ENCODE measurements around the gene CASD1. TPM values are rescaled to one million over a fixed set of nuclear protein-coding genes. Genes with fewer than 3 reads are reported as not detected.

Gene CASD1
- total RNA-seq, 4 donors from 2014 or later, result 5.4 to 9.9 (median 8.0) TPM

DNA sequence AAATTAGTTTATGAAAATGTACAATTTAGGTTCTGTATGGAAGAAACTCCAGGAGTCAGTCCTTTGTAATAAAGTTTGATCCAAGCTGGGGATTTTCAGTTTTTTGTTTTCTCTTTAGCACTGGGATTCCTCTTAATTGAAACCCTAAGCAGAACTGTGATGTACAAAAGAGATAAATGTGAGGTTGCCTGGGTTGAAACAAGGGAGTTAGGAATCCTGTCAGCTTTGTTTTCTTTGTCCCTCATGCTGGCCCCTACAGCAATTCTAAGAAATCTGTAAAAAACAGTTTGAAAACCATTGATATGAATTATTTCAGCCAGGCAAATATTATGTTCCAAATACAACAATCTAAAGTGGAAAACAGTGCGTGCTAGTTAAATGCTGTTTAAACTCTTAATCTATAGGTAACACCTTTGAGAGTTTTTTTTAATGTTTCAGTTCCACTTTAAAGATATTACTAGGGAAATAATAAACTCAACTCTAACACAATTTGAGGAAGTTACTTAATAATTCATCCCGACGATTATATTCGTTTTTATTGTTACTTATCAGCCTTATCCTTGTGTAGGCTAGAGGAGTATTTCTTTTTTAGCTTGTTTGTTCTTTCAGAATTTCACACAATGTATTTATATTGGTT lies 81.0 kb downstream of the CASD1 start:
- intact Hi-C loops (cut with DNase I; ENCODE audit: low total_unique reads), result no loop called here
- H3K4me3 ChIP-seq (ENCODE audit: low read depth, poor library complexity, severe bottlenecking), result no peak overlapping the region
- TF ChIP-seq POLR2A (IDR thresholded peaks at IDR 0.05), result no peak
- TF ChIP-seq, protein P1, sequence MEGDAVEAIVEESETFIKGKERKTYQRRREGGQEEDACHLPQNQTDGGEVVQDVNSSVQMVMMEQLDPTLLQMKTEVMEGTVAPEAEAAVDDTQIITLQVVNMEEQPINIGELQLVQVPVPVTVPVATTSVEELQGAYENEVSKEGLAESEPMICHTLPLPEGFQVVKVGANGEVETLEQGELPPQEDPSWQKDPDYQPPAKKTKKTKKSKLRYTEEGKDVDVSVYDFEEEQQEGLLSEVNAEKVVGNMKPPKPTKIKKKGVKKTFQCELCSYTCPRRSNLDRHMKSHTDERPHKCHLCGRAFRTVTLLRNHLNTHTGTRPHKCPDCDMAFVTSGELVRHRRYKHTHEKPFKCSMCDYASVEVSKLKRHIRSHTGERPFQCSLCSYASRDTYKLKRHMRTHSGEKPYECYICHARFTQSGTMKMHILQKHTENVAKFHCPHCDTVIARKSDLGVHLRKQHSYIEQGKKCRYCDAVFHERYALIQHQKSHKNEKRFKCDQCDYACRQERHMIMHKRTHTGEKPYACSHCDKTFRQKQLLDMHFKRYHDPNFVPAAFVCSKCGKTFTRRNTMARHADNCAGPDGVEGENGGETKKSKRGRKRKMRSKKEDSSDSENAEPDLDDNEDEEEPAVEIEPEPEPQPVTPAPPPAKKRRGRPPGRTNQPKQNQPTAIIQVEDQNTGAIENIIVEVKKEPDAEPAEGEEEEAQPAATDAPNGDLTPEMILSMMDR (IDR thresholded peaks at IDR 0.05), result no peak
- DNase-seq (ENCODE audit: low spot score in 2 of 2), result no peak
- 71 to 79% methylated on average over 4 of the region's 4 CpGs for WGBS, 2 donors

DNA sequence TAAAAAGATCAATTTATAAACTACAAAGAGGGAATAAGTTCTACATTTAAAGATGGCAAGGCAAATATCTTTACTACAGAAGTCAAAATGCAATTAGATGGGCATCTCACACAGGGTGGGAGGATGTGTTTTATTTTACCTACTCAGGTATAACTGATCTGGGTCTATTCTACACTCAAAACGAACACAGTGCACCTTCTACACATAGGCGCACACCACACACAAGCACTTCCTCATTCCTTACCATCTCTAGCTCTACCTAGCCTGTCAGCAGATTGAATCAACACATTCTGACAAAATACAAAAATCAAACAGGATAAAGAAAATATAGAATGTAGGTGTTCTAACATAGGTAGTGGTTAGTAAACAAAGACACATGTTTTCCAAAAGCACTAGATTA lies 81.6 kb downstream of the CASD1 start:
- intact Hi-C loops (cut with DNase I; ENCODE audit: low total_unique reads), result no loop called here
- no peak overlapping the region for H3K4me3 ChIP-seq (ENCODE audit: low read depth, poor library complexity, severe bottlenecking)
- WGBS, 2 donors, result 72 to 84% methylated on average over 2 of the region's 2 CpGs
- no peak for DNase-seq (ENCODE audit: low spot score in 2 of 2)
- TF ChIP-seq, protein P1 (IDR thresholded peaks at IDR 0.05), result no peak
- TF ChIP-seq POLR2A (IDR thresholded peaks at IDR 0.05), result no peak

DNA sequence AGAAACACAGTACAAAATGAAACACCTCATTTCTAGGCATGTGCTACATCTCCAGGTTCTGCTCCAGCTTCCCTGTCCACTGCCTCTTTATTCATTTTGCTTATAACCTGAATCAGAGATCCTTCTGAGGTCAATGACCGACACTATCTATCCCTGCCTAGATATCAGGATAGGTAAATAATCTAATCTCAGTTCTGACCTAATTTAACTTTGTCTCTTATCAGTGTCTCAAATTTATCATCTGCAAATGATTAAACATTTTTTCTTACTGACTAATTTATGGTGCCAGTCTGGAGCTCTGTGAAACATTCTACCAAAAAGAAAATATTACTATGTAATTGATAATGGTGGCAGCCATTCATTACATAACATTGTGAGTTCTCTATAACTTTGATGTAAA lies 85.3 kb downstream of the CASD1 start:
- TF ChIP-seq, protein P1 (IDR thresholded peaks at IDR 0.05), result no peak
- TF ChIP-seq POLR2A (IDR thresholded peaks at IDR 0.05), result no peak
- H3K4me3 ChIP-seq (ENCODE audit: low read depth, poor library complexity, severe bottlenecking), result no peak overlapping the region
- WGBS, 2 donors, result 91 to 95% methylated on average over 1 of the region's 1 CpG
- intact Hi-C loops (cut with DNase I; ENCODE audit: low total_unique reads), result no loop called here
- no peak for DNase-seq (ENCODE audit: low spot score in 2 of 2)

DNA sequence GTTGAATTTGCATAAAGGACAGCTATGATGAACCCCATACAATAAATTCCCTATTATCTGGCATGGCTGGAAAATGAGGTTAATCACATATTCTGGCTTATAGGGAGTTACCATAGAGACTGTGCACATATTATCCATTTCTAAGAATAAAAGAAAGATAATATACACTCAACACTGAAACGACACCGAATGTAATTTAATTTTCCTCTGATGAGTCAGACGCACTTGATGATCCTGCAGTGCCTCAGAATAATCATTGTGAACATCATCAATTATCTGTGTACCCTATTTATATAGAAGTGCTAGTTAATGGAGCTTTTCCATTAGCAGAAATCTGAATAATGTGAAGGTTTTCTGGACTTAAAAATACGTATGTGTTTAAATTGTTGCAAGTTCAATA lies 86.1 kb downstream of the CASD1 start:
- no peak overlapping the region for H3K4me3 ChIP-seq (ENCODE audit: low read depth, poor library complexity, severe bottlenecking)
- TF ChIP-seq, protein P1 (IDR thresholded peaks at IDR 0.05), result no peak
- no peak for TF ChIP-seq POLR2A (IDR thresholded peaks at IDR 0.05)
- intact Hi-C loops (cut with DNase I; ENCODE audit: low total_unique reads), result no loop called here
- DNase-seq (ENCODE audit: low spot score in 2 of 2), result no peak
- 66 to 79% methylated on average over 4 of the region's 4 CpGs for WGBS, 2 donors

DNA sequence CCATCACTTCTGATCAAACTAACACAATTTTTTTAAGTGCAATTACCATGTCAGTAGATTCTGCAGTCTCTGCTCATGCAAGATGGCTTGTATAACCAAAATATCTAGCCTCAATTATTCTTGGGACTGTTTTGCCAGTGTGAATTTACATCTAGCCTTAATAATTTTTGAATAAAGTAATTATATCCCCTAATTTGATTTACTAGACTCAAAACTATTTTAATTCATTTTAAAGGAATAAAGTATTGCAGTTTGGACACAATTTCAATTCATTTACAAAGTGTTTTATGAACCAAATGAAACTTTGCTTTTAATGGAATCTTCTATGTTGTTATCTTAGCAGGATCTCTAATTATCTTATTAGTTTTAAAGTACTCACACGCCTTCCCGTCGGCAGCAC lies 90.7 kb downstream of the CASD1 start:
- TF ChIP-seq, protein P1 (IDR thresholded peaks at IDR 0.05), result no peak
- no peak for TF ChIP-seq POLR2A (IDR thresholded peaks at IDR 0.05)
- DNase-seq (ENCODE audit: low spot score in 2 of 2), result no peak
- WGBS, 2 donors, result 71 to 79% methylated on average over 3 of the region's 3 CpGs
- intact Hi-C loops (cut with DNase I; ENCODE audit: low total_unique reads), result no loop called here
- no peak overlapping the region for H3K4me3 ChIP-seq (ENCODE audit: low read depth, poor library complexity, severe bottlenecking)

DNA sequence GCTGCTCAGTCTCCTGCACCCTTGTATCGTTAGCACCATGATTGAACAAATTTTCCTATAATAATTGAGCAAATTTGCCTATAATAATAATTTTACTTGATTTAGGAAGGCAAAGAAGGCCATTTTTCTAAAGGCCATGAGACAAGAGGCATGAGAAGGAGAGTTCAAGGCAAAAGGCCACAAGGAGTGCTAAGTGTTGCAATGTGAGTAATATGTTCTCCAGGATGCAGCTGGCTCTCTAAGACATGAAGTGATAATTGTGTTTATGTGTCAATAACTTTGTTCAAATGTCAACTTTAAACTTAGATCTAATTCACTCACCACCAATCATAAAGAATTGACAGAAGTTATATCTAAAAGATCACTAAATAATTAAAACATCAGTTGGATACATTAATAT lies 92.6 kb downstream of the CASD1 start:
- 93 to 94% methylated on average over 1 of the region's 1 CpG for WGBS, 2 donors

More for the DNA sequence above, 92.6 kb downstream of the CASD1 start:
- no peak overlapping the region for H3K4me3 ChIP-seq (ENCODE audit: low read depth, poor library complexity, severe bottlenecking)
- no peak for DNase-seq (ENCODE audit: low spot score in 2 of 2)
- intact Hi-C loops (cut with DNase I; ENCODE audit: low total_unique reads), result no loop called here
- no peak for TF ChIP-seq POLR2A (IDR thresholded peaks at IDR 0.05)
- TF ChIP-seq, protein P1 (IDR thresholded peaks at IDR 0.05), result no peak

Measured in lower leg skin (tissue), 4 donors.